Glutamatergic neuron (in vitro differentiated cells): ENCODE data around the gene ANO10. TPM values are rescaled to one million over a fixed set of nuclear protein-coding genes. Genes with fewer than 3 reads are reported as not detected.

Experiments
- DNase-seq: peaks from one replicate; pipeline ENCODE4 v3.0.0; 2022
- H3K27ac Mint-ChIP-seq: one replicate; pipeline ENCODE4 v1.8.0; 2020; ENCODE audit warnings: mild to moderate bottlenecking, mixed read lengths, inconsistent platforms; ENCODE audit not compliant: unreplicated experiment
- H3K27me3 Mint-ChIP-seq: one replicate; pipeline ENCODE4 v1.8.0; 2020; ENCODE audit warnings: mild to moderate bottlenecking, moderate library complexity, mixed read lengths, inconsistent platforms; ENCODE audit not compliant: unreplicated experiment
- H3K36me3 Mint-ChIP-seq: one replicate; pipeline ENCODE4 v1.8.0; 2020; ENCODE audit warnings: mild to moderate bottlenecking, mixed read lengths, inconsistent platforms; ENCODE audit not compliant: unreplicated experiment
- H3K4me1 Mint-ChIP-seq: one replicate; pipeline ENCODE4 v1.8.0; 2020; ENCODE audit warnings: mild to moderate bottlenecking, low read depth, mixed read lengths, inconsistent platforms; ENCODE audit not compliant: unreplicated experiment
- H3K4me3 Mint-ChIP-seq: one replicate; pipeline ENCODE4 v1.8.0; 2020; ENCODE audit warnings: mild to moderate bottlenecking, mixed read lengths, inconsistent platforms; ENCODE audit not compliant: unreplicated experiment
- H3K9me3 Mint-ChIP-seq: one replicate; pipeline ENCODE4 v1.8.0; 2020; ENCODE audit warnings: mild to moderate bottlenecking, moderate library complexity, mixed read lengths, inconsistent platforms; ENCODE audit not compliant: unreplicated experiment
- CTCF ChIP-seq: fragments of 200-600 bp; sonication (generic); IDR thresholded peaks from one replicate; pipeline ENCODE4 v1.5.0; 2021; ENCODE audit not compliant: partially characterized antibody, unreplicated experiment
- total RNA-seq: library from RNA; stranded (reverse); fragmentation: NEBNext Ultra II Directional; extraction: Animal tissue kit (Norgen Biotek cat#: 25700); gene quantifications from one replicate; pipeline ENCODE4 v1.2.1, GENCODE V29; 2021; ENCODE audit not compliant: unreplicated experiment

Gene ANO10
- total RNA-seq, 1 donor from 2014 or later = 44.9 TPM

GRCh38 chr3:43353923-43354670, 267.7 kb downstream of the ANO10 start:
- peaks cover 3% of the 10 kb centered on the region for H3K9me3 Mint-ChIP-seq
- no peak overlapping the region for H3K4me3 Mint-ChIP-seq

DNA sequence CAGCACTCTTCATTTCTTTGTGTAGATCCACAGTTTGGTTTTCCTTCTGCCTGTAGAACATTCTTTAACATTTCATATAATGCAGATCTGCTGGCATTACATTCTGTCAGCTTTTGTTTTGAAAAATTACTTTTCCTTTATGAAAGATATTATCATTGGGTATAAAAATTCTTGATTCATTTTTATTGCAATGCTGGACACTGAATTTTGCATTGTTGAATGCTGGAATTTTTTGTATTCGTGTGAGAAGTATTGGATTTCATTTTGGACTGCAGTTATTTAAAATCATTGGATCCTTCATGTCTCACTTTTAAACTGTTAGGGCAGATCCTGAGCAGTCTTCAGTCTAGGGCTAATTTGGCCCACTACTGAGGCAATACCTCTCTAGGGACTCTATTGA, 268.4 kb downstream of the ANO10 start:
- H3K27me3 Mint-ChIP-seq = peaks cover 5% of the 10 kb centered on the region
- TF ChIP-seq CTCF = no peak
- no peak overlapping the region for H3K27ac Mint-ChIP-seq
- H3K9me3 Mint-ChIP-seq = peaks cover 3% of the 10 kb centered on the region
- no peaks in the 10 kb centered on the region for H3K4me1 Mint-ChIP-seq
- no peak overlapping the region for H3K4me3 Mint-ChIP-seq
- DNase-seq = no peak
- peaks cover 30% of the 10 kb centered on the region for H3K36me3 Mint-ChIP-seq

More at GRCh38 chr3:43353923-43354670, 267.7 kb downstream of the ANO10 start:
- Mint-ChIP-seq H3K36me3 (peaks cover 30% of the 10 kb centered on the region), H3K27me3 (peaks cover 5% of the 10 kb centered on the region), H3K27ac (no peak overlapping the region), H3K4me1 (no peaks in the 10 kb centered on the region)
- DNase-seq = no peak
- no peak for TF ChIP-seq CTCF

- Mint-ChIP-seq H3K27ac (no peak overlapping the region), H3K4me3 (no peak overlapping the region), H3K9me3 (peaks cover 3% of the 10 kb centered on the region), H3K4me1 (peaks cover 2% of the 10 kb centered on the region), H3K27me3 (peaks cover 2% of the 10 kb centered on the region), H3K36me3 (peaks cover 34% of the 10 kb centered on the region)
- DNase-seq = no peak
- TF ChIP-seq CTCF = no peak
Measured at GRCh38 chr3:43349716-43350115, 272.1 kb downstream of the ANO10 start.

- no peak for TF ChIP-seq CTCF
- DNase-seq = no peak
- Mint-ChIP-seq H3K4me3 (no peak overlapping the region), H3K4me1 (peaks cover 2% of the 10 kb centered on the region), H3K36me3 (peaks cover 27% of the 10 kb centered on the region), H3K9me3 (peaks cover 3% of the 10 kb centered on the region), H3K27ac (no peak overlapping the region), H3K27me3 (peaks cover 2% of the 10 kb centered on the region)
Measured at GRCh38 chr3:43348852-43349574, 272.8 kb downstream of the ANO10 start.

DNA sequence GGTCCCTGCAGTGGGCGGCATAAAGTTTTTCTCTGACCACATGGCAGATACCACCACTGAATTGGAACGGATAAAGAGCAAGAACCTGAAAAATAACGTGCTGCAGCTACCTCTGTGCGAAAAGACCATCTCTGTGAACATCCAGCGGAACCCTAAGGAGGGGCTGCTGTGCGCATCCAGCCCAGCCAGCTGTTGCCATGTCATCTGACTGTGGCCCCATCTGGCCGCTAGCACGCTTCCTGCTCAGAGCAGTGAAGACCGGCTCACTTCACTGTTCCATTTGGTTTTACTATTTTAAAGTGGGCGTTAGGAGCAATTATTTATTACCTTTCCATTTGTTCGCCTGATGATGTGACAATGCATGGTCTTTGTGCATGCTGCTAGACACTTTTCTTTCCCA, 273.5 kb downstream of the ANO10 start:
- no peak overlapping the region for H3K27ac Mint-ChIP-seq
- DNase-seq = no peak
- peaks cover 2% of the 10 kb centered on the region for H3K4me1 Mint-ChIP-seq
- H3K27me3 Mint-ChIP-seq = peaks cover 2% of the 10 kb centered on the region
- no peak overlapping the region for H3K4me3 Mint-ChIP-seq
- peaks cover 1% of the 10 kb centered on the region for H3K9me3 Mint-ChIP-seq
- no peak for TF ChIP-seq CTCF
- H3K36me3 Mint-ChIP-seq = peaks cover 21% of the 10 kb centered on the region
